ENCODE data around the gene DNPEP.
"Not testable (repeated sequence)": the region's sequence is repeated elsewhere in the genome, so short reads cannot be mapped to it uniquely, and the experiment has no call there.

Gene DNPEP

DNA sequence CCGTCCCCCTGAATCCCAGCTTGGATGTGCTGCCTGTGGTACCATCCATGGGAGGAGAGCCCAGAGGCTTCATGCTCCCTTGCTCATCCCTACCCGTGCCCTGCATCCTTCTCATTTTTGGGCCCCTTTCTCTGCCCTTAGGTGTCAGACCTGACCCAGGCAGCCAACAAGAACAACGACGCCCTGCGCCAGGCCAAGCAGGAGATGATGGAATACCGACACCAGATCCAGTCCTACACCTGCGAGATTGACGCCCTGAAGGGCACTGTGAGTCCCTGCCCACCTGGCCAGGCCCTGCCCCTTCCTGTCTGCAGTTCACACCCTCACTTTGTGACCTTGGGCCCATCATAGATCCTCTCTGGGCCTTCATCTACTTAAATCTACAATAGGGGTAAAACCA is 33.0 kb upstream of the DNPEP start:
- no peak overlapping the region for H3K4me3 ChIP-seq (ENCODE audit: low read length)
- DNase-seq (ENCODE audit: low read depth, low spot score): no peak

DNA sequence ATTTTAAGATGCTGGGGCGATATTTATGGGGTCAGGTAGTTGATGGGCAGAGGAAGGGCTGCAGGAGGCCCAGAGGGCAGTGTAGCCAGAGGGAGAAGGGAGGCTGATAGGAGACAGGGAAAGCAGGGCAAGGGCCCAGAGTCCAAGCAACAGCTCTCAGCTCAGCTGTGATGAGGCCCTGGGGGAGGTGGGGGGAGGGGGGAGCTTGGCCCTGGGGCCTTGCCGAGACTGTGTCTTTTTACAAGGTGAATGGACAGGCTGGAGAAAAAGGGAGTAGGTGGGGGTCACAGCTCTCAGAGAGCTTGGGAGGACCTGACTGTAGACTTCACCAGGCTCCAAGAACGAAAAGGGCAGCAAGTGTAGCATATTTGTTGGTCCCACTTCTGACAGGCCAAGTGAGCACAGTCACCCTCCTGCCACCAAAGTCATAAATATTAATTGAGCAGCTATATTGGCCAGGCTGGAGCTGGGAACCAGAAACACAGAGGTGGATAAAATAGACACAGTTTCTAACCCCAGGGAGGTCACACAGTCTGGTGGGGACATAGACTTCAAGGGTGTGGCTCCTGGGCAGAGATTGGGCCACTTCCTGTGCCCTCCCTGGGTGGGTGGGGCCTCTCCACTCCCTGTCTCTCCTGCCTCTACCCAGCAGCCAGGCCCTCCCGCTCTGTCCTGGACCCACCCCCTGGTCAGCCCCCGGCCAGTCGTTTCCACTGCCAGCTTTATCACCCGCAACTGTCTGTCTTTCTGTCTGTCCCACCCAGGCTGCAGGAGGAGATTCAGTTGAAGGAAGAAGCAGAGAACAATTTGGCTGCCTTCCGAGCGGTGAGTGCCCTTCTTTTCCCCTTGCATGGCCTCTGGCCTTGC is 31.9 kb upstream of the DNPEP start:
- no peak overlapping the region for H3K4me3 ChIP-seq (ENCODE audit: low read length)
- DNase-seq (ENCODE audit: low read depth, low spot score): no peak

GRCh38 chr2:219419012-219419324 is 31.3 kb upstream of the DNPEP start:
- no peak for DNase-seq (ENCODE audit: low read depth, low spot score)
- H3K4me3 ChIP-seq (ENCODE audit: low read length): no peak overlapping the region

DNA sequence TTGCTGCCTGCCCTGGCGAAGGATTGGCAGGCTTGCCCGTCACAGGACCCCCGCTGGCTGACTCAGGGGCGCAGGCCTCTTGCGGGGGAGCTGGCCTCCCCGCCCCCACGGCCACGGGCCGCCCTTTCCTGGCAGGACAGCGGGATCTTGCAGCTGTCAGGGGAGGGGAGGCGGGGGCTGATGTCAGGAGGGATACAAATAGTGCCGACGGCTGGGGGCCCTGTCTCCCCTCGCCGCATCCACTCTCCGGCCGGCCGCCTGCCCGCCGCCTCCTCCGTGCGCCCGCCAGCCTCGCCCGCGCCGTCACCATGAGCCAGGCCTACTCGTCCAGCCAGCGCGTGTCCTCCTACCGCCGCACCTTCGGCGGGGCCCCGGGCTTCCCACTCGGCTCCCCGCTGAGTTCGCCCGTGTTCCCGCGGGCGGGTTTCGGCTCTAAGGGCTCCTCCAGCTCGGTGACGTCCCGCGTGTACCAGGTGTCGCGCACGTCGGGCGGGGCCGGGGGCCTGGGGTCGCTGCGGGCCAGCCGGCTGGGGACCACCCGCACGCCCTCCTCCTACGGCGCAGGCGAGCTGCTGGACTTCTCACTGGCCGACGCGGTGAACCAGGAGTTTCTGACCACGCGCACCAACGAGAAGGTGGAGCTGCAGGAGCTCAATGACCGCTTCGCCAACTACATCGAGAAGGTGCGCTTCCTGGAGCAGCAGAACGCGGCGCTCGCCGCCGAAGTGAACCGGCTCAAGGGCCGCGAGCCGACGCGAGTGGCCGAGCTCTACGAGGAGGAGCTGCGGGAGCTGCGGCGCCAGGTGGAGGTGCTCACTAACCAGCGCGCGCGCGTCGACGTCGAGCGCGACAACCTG is 30.7 kb upstream of the DNPEP start, which contains the start of gene DES:
Gene DES (plus strand): TSS at position 223 of the 857 bp plus-strand sequence. CDS start 86 bp downstream, at position 309.
- H3K4me3 ChIP-seq (ENCODE audit: low read length): no peak within 1 kb of the TSS
- DNase-seq (ENCODE audit: low read depth, low spot score): no peak

DNA sequence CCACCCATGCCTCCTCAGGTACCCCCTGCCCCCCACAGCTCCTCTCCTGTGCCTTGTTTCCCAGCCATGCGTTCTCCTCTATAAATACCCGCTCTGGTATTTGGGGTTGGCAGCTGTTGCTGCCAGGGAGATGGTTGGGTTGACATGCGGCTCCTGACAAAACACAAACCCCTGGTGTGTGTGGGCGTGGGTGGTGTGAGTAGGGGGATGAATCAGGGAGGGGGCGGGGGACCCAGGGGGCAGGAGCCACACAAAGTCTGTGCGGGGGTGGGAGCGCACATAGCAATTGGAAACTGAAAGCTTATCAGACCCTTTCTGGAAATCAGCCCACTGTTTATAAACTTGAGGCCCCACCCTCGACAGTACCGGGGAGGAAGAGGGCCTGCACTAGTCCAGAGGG is 29.7 kb upstream of the DNPEP start:
- DNase-seq (ENCODE audit: low read depth, low spot score): no peak
- no peak overlapping the region for H3K4me3 ChIP-seq (ENCODE audit: low read length)

DNA sequence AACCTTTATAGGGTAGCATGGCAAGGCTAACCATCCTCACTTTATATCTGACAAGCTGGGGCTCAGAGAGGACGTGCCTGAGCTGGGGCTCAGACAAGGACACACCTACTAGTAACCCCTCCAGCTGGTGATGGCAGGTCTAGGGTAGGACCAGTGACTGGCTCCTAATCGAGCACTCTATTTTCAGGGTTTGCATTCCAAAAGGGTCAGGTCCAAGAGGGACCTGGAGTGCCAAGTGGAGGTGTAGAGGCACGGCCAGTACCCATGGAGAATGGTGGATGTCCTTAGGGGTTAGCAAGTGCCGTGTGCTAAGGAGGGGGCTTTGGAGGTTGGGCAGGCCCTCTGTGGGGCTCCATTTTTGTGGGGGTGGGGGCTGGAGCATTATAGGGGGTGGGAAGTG is 29.2 kb upstream of the DNPEP start:
- H3K4me3 ChIP-seq (ENCODE audit: low read length): no peak overlapping the region

DNA sequence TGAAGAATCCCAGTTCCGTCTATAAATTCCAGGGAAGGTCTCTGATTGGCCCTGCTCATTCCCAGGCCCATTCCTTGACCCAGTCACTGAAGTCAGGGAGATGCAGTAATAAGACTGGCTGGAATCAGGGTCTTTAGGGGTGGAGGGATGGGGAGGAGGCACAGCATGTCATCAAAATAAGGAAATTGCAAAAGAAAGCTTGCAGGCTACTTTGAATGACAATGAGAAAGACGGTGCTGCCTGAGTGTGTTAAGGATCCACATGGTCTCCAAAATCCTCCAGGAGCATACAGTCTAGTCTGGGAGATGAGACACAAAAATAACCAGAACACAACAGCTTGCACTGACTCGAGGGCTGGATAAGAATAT is 28.5 kb upstream of the DNPEP start:
- DNase-seq (ENCODE audit: low read depth, low spot score): no peak
- no peak overlapping the region for H3K4me3 ChIP-seq (ENCODE audit: low read length)

More for the DNA sequence above, 29.2 kb upstream of the DNPEP start:
- no peak for DNase-seq (ENCODE audit: low read depth, low spot score)

DNA sequence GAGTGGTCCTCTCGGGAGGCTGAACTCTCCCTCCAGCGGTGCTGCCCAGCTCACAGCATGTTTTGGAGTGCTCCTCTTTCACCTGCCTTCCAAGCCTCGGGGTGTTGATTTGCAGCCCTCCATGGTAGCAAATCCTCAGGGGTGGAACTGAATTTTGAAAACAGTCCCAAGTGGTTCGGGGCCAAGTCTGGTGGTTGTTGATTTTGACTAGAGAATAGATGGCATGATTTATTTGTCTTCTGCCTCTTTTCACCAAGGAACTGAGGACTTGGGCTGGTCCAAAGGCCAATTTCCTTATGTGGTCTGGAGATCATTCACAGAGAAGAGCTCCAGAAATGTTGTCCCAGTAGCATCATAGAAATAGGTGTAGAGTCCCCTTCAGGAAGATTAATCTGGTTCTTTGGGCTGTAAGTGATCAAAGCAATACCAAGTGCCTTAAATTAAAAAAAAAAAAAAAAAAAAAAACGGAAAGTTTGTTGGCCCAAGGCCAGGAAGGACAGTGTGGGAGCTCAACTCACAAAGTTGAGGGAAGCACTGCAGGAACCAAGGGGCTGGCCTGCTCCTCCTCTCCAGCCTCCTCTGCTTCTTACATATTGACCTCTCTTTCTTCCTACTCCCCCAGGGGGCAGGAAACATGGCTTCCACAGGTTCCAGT is 28.0 kb upstream of the DNPEP start:
- H3K4me3 ChIP-seq (ENCODE audit: low read length): no peak overlapping the region
- DNase-seq (ENCODE audit: low read depth, low spot score): no peak

DNA sequence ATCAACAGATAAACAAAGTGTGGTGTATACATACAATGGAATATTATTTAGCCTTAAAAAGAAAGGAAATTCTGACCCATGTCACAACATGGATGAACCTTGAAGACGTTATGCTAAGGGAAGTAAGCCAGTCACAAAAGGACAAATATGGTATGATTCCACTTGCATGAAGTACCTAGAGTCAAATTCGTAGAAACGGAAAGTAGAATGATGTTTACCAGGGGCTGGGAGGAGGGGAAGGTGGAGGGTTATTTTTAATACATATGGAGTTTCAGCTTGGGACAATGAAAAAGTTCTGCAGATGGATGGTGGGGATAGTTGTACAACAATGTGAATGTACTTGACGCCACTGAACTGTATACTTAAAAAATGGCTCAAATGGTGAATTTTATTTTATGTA is 27.1 kb upstream of the DNPEP start:
- no peak overlapping the region for H3K4me3 ChIP-seq (ENCODE audit: low read length)
- DNase-seq (ENCODE audit: low read depth, low spot score): no peak

- no peak overlapping the region for H3K4me3 ChIP-seq (ENCODE audit: low read length)
- no peak for DNase-seq (ENCODE audit: low read depth, low spot score)
Observed at GRCh38 chr2:219410390-219410789, 22.7 kb upstream of the DNPEP start.

DNA sequence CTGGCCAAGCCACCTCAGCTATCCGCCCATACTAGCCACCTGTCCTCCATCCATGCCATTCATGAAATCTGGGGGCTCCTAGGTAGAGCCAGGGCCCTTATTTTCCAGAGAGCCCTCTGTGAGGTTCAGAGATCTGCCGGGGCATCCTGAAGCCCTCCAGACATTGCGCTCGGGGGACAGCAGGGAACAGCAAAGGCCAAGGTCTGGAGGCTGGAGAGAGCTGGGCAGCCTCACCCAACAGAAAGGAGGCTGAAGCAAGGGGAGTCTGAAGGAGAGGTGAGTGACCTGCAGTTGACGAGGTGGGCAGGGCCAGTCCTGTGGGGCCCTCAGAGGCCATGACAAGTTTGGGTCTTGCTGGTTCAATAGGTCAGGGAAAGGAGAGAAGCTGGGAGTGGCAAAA is 21.9 kb upstream of the DNPEP start:
- no peak overlapping the region for H3K4me3 ChIP-seq (ENCODE audit: low read length)
- DNase-seq (ENCODE audit: low read depth, low spot score): no peak

DNA sequence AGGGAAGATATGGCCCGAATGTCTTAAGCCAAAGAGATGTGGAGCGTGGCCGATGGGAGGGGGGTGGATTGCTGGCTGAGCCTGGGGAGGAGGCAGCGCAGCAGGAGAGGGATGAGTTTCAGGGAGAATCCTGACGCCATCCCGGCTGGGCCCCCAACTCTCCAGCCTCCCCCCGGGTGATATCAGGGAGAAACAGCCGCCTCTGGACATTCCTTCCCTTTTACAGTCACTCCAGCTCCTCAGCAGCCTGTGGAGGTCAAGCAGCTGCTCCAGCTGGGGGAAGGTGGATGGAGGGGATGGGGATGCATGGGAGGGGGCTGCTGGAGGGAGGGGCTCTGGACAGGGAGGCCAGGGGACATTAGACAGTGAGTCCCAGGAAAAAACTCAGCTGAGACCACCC is 20.9 kb upstream of the DNPEP start:
- H3K4me3 ChIP-seq (ENCODE audit: low read length): no peak overlapping the region
- no peak for DNase-seq (ENCODE audit: low read depth, low spot score)

- DNase-seq (ENCODE audit: low read depth, low spot score): no peak
Observed at GRCh38 chr2:219408204-219408603, 20.5 kb upstream of the DNPEP start.

GRCh38 chr2:219407343-219407742 is 19.6 kb upstream of the DNPEP start:
- not testable (repeated sequence) for H3K4me3 ChIP-seq (ENCODE audit: low read length); DNase-seq (ENCODE audit: low read depth, low spot score)

More at GRCh38 chr2:219408204-219408603, 20.5 kb upstream of the DNPEP start:
- H3K4me3 ChIP-seq (ENCODE audit: low read length): no peak overlapping the region

DNA sequence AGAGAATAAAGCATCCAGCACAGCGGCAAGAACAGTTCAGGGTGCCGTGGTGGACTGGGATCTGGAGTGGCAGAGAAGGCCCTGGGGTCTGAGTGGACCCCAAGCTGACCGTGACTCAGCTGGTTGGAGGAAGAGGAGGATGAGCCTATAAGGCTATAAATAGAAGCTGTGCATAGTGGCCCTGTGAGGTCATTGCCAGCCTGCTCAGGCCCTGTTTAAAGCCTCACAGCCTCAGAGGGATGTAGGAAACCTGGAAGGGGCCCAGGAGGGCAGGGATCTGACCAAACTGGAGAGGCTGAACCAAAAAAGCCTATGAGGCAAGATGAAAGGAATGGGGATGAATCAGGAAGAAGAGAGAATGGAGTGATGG is 19.1 kb upstream of the DNPEP start:
- H3K4me3 ChIP-seq (ENCODE audit: low read length): no peak overlapping the region
- DNase-seq (ENCODE audit: low read depth, low spot score): no peak

- no peak for DNase-seq (ENCODE audit: low read depth, low spot score)
- no peak overlapping the region for H3K4me3 ChIP-seq (ENCODE audit: low read length)
Observed at GRCh38 chr2:219405958-219406860, 18.5 kb upstream of the DNPEP start.

DNA sequence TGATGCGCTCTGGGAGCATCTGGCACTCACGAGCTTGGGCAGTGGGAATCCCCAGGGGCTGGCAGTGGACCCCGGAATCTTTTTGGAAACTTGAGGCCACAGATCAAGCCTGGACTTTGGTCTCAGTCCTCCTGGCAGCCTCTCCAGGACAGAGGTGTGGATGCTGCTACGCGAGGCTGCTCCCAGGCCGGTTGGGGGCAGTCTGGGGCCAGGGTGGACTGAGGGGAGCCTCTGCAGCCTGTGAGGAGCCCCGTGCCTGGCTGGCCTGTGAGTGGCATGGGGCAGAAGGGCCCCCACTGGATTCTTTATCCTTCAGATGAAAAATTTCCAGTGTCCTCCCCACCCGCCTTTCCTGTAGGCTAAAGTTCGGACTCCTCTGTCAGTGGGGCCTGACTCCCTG is 17.7 kb upstream of the DNPEP start:
- no peak for DNase-seq (ENCODE audit: low read depth, low spot score)

GRCh38 chr2:219404954-219405353 is 17.2 kb upstream of the DNPEP start:
- H3K4me3 ChIP-seq (ENCODE audit: low read length): no peak overlapping the region

More for the DNA sequence above, 17.7 kb upstream of the DNPEP start:
- no peak overlapping the region for H3K4me3 ChIP-seq (ENCODE audit: low read length)

More at GRCh38 chr2:219404954-219405353, 17.2 kb upstream of the DNPEP start:
- no peak for DNase-seq (ENCODE audit: low read depth, low spot score)
